GM19043 (cell line): ENCODE measurements around the gene ZNF521.

Source experiments
- ATAC-seq: cut with Tn5 transposase; IDR thresholded peaks from one replicate; pipeline ENCODE4 v1.9.1; 2021; ENCODE audit warnings: low read depth; ENCODE audit not compliant: unreplicated experiment

Gene ZNF521

DNA sequence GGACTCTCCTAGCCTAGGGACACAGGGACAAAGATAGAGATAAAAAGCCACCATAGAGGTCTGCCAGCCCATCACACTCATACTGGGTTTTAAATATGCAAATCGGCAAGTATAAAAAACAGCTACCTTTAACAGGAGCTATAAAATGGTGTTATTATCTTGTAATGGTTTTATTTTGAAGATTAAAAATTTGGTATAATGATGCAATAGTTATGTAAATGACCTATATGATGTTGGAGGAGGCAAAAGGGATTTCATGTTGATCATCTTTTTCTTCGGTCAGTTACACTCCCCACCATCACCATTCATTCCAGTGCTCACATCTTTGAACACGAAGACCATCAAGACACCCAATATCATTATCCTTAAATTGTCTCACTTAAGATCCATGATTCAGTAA is 11.2 kb downstream of the ZNF521 start:
- no peak for ATAC-seq

DNA sequence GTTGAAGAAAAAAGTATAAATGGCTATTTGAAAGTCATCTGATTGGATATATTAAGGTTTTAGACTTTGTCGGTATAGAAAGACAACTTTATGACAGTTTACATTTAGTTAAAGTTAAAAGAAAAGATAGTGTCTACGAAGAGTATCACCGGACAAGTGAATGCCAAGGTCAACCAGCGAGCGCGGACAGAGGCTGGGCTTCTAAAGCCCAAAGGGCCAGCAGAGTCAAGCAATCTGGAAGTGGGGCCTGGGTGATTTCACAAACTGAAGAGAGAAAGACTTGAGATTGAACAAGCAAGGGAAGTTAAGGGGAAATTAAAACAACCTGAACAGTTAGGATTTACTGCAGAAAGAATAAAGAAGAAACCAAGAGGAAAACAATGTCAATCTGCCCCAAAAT is 16.3 kb downstream of the ZNF521 start:
- no peak for ATAC-seq

DNA sequence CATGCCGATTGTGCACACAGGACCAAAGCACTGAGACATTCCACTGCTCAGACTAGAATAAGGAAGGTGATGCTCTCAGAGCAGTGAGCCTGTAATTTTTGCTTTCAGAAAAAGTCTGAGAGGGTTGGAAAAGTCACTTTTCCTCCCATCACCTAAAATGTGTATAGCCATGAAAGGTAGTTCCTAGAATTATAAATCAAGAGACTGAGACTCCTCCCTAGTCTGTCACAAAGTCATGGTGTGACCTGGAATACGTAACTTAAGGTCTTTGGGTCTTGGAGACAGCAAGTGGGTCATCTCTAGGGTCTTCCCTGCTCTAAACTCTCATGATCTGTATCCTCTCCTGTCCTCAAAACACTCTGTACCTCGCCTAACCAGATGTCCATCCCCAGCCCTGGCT is 16.9 kb downstream of the ZNF521 start:
- ATAC-seq = no peak

DNA sequence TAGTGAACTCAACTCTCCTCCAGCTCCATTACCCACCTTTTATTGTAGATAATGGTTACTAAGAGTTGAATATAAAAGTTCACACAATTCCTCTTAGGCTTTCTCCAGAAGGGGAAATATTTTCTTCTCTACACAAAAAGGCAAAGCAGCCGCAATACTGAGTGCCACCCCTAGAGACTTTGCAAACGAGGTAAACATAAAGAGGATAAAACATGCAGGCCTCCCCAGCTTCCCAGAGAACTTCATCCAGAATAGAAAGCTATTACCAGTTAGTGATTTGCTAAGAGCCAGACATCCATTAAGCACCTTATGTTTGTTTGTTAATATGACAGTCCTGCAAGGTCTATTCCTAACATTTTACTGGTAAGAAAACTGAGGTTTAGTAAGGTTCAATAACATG is 17.4 kb downstream of the ZNF521 start:
- ATAC-seq = no peak

DNA sequence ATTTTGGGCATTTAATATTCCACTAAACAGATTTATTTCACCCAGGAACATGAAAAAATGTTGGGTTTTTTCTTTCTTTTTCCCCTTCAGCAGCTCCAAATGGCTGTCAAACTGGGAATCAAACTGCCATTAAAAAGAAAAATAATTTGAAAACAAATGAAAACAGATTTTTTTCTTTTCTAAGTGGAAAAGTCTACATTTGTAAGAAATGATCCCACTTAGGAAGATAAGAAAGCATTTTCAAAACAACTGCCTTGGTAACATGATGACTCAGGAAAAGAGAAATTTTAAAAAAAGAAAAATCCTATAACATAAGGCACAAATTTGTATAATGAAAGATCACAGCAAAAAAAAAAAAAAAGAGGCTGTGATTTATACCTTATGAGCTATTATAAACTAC is 20.0 kb downstream of the ZNF521 start:
- no peak for ATAC-seq

DNA sequence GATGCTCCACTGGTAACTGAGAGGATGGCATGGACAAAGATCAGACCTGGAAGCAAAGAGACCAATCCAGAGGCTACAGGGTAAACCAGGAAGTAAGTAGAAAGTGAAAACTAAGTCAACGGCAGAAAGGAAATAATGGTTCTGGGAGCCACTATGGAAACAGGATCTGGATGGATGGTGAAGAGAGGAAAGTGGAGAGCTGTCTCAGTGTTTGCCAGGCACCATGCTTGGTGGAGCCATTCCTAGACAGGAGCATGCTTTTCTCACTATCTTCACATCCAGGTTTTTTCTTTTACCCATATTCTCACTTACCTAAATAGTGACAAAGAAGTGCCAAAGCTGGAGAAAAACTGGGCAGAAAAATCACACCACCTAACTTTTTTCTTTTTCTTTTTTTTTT is 22.2 kb downstream of the ZNF521 start:
- no peak for ATAC-seq

DNA sequence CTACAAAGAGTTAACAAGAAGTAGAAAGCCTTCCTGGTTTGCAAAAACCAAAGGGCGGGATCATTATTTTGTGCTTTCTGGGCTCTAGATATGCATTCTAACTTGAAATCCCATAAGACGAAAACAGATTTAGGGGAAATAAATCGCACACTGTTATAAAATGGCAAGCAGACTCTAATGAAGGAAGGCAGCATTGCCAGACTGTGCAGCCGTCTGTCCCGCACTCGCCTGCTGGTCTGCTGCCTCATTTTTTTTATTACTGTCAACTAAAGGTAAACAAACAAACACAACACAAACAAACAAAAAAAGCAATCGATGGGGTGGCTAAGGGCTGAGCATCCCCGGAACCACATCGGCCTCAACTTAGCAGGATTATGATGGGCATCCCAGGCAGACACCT is 24.4 kb downstream of the ZNF521 start:
- ATAC-seq = no peak

DNA sequence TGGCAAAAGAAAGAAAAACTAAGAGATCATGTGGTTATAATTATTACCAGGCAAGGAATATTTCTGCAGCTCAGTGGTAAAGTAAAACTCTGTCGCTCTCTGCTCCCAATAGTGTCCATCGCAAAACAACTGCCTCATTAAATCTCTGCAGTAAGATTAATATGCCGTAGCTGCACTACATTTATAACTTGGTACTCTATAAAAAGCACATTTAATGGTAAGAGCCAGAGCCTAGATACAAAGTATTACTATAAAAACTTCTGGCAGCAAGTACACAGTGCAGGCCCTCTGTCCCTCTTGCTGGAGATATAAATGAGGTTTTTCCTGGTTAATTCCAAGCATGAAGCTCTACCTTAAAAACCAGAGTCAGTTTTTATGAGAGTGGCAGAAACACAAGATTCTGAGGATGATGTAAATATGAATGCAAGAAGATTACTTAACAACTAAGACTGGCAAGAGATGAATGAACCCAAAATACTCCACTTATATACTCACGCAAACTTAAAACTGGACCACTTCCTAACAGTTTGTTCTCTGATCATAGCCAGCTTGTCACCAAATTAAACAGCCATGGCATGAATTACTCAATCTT is 25.5 kb downstream of the ZNF521 start:
- ATAC-seq = no peak

DNA sequence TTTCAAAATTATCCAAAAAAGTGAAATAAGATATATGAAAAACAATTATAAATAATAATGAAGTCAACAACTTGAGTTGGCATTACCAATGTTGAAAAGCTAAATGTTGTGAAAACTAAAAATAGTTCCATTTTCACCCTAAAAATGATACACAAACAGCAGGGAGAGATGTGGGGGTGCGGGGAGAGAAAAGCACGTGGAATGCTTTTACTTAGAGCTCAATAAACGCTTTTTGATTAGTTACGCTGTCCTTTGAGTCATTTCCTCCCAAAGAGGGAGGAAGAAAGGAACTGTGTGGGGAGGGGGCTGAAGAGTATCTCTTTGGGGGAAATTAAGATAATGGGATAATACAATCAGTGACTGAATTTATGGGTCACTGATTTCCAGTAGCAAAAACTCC is 29.2 kb downstream of the ZNF521 start:
- no peak for ATAC-seq

DNA sequence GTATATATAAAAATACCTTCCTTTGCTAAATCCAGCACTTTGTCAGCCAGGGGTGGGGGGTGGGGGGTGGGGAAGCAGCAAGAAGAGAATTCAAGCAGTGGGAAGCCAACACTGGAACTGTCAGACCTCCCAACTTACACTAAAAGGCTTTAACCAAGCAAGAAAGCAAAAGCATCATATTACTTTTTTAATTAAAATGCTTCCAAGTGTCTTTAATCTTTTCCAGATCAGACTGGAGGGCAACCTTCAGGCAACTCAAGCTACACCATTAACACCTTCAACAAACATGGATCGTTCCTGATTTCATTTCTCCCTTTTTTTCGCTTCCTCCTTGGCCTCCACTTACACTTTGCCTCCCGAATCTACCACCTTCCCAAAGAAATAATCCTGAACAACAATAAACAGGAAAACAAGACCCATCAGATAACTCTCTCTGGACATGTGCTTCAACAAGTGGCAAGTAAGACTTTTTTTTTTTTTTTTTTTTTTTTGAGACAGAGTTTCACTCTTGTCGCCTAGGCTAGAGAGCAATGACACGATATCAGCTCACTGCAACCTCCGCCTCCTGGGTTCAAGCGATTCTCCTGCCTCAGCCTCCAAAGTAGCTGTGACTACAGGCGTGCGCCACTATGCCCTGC is 35.5 kb downstream of the ZNF521 start:
- ATAC-seq = no peak

DNA sequence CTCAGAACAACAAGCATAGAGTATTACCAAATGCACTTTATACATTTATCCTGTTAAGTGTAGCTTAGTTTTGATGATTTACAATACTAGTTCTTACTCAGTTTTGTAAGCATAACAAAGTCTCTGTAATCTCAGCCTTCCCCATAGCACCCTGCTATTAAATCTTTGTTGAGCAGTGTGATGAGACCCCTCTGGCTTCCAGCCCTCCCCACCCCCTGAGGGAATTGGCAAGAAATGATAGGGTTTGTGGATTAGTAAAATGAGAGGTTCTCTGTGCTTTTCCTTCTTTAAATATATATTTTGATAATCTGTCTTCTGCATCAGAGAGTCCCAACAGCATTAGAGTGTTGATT is 37.2 kb downstream of the ZNF521 start:
- ATAC-seq = no peak

DNA sequence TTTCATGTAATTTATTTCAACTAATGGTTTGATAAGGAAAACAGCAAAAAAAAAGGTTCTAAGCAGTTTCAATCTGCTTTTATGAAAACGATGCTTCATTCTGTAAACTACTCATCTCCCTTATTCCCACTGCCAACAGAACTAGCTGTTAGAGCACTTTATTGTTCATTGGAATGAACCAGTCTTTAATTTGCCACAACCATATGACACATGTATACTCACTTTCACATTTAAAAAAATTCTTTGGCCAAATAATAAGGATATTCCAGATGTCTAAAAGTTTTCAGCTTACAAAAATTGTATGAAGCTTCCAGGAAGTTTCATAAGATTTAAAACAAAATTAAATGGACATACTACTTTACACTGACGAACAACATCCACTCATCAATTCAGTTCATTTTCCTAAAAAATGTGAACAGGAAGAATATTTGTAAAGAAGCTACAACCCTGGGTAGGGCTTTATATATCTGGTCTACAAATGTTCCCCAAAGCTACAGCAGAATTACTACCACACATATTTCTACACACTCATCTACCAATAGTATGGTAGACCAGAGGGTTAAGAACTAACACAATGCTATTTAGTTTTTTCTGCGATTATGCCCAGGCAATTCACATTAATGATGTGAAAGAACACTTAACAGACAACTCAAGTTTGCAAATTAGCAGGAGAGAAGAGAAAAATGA is 37.7 kb downstream of the ZNF521 start:
- no peak for ATAC-seq

DNA sequence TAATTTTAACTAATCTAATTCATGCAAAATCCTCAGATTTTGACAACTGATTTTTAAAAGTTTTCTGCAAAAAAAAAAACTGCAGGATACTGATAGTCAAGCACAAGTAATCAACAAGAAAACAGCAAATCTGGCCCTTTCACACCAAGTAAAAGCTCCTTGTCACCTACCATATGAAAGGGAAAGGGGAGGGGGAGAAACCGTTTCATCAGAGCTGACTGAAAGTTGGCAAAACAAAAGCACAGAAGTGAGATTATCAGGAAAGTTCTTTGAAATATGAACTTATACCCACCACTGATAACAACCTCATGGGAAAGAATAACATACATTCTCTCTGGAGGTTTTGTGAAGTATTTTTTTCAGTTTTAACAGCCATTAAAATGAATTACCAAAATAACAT is 38.7 kb downstream of the ZNF521 start:
- no peak for ATAC-seq

DNA sequence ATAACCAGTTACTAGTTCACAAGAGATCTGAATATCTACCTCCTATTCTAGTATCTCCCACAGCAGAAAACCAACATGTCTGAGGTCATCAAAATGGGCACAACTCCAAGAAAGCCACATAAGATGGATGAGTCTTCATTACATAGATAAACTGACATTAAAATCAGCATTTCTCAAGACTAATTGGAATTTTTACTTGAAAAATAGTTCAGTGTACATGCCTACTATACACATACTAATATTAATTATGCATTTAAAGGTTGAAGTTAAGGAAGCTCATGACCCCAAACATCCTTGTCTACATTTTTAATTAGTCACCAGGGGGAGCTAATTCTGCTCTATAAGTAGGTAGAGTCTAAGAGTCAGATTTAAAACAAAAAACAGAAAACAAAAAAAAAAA is 41.9 kb downstream of the ZNF521 start:
- ATAC-seq = no peak

DNA sequence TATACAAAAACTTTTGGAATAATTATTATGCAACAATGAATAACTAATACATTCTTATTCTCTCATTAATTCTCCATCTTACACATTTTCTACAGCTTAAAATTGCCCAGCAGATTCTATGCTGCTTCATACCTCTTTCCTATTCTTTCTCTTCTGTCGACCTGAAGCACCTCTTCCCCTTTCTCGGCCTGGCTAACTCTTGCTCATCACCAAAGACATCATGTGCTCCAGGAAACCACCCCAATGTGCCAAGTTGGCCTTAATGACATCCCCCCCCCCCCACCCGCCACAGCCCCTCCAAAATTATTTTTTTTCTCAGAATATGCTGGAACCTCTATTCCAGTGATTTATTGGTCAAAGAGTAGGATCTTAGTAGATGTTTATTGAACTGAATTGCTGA is 43.6 kb downstream of the ZNF521 start:
- no peak for ATAC-seq

DNA sequence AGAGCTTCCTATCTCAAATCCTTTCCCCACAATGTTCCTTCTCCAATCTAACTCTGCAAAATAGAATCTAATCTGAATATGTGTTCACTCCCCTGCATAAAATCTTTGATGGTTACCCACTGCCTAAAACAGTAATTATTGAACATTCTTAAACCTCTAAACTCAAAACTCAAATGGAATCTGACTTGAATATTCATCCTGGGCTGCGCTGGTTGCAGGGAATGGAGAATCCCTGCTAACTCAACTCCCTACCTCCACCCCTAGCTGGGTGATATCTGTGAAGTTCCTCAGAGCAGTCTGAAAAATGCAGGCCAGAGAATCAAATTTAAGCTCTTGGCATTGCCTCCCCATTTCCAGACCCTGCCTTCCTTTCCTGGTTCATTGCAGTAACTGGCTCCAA is 44.8 kb downstream of the ZNF521 start:
- no peak for ATAC-seq

DNA sequence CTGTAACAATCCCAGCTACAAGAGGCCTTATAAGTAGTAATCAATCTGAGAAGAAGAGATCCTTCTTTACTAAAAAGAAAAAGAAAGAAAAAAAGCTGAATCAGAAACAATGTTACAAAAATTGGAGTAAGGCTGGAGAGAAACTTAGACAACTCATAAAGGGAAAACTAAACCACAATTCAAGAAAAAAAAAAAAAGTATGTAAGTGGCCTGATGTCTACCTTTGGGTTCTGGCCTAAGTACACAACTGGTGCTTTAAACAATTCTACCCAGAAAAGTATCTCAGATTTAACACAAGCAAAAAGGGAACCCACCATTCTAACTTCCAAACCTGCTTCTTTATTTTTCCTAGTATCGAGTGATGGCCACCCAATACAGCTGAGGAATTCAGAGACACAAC is 45.3 kb downstream of the ZNF521 start:
- no peak for ATAC-seq

DNA sequence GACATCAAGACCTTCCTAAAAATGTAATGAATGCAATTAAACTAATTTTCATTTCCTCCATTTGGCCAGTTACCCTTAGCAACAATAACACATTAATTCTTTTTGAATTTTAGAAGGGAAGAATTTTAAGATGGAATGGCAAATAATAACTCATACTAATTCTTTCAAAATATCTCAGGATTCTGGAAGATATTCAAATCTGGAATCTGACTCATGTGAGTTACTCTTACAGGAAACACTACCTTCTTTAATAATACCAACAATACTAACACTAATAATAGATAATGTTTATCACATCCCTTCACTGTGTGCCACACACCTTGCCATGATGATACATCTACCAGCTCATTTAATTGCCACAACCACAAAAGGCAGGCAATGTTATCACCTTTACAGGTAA is 46.4 kb downstream of the ZNF521 start:
- no peak for ATAC-seq

DNA sequence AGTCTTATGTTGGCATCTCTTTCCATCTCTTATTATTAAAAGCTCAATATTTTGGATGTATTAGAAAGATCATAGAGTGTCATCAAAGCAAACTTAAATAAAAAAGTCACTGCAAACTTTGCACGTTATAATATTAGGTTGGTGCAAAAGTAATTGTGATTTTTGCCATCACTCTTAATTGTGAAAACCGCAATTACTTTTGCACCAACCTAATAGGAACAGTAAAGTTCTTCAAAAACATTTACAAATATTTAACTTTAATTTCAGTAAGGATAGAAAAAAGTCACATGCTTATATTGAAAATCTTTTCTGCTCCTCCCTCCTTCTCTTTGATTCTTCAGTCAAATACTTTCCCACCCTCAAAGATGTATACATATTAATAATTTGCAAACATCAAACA is 51.5 kb downstream of the ZNF521 start:
- ATAC-seq = no peak

DNA sequence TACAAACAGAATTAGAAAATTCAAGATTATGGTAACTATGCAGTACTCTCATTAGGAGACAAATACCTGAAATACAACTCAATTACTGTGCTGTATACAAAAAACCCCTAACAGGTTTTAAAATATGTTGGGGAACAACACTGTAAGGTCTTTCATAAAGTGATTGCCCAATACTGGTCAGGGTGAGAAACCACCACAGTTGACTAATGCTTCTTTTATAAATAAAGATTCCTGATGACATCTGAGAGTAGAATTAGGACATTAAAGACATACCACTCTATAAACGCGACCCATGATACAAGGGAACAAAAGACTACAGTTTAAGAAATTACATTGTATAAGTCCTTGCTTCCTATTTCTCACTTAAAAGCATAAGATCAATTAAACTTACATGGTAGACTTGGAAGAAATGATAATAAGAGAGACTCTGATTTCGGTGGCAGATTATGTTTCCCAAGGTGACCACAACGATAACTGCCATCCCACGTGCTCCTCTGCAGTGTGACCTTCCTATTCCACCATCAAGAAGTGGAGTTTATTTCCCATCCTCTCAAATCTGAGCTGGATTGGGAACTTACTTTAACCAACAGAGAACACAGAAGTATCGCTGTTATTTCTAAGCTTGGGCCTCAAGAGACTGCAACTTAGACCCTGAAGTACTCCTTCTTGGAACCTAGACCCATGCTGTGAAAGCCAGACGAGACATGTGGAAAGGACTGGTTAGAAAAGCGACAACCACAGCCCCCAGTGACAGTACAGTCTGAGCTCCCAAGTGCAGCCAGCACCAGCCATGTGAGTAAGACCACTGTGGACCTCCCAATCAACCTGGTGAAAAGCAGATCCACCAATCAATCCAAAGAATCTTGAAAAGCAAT is 52.3 kb downstream of the ZNF521 start:
- ATAC-seq = no peak

DNA sequence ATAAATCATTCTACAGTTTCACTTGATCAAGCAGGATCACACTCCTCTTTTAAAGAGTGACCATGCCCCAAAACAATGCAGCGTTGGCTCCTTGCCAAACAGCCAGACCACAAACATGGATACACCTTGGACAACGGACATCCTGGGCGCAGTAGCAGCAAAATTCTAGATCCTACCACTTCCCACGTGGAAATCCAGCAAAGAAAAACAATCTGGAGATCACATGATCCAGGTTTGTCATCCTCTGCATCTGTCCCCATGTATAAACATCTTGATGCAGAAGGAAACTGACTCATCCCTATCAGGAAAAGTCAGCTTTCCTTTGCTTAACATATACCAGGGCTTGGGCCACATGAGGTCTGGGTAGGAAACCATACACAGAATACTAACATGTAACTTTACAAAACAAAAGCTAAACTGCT is 53.1 kb downstream of the ZNF521 start:
- ATAC-seq = no peak
